HG03520 (cell line): ENCODE results near the gene IER2.

Experiments used
- ATAC-seq: cut with Tn5 transposase; IDR thresholded peaks from one replicate; pipeline ENCODE4 v1.9.1; 2021; ENCODE audit warnings: mild to moderate bottlenecking, moderate library complexity; ENCODE audit not compliant: unreplicated experiment

Gene IER2, protein sequence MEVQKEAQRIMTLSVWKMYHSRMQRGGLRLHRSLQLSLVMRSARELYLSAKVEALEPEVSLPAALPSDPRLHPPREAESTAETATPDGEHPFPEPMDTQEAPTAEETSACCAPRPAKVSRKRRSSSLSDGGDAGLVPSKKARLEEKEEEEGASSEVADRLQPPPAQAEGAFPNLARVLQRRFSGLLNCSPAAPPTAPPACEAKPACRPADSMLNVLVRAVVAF

DNA sequence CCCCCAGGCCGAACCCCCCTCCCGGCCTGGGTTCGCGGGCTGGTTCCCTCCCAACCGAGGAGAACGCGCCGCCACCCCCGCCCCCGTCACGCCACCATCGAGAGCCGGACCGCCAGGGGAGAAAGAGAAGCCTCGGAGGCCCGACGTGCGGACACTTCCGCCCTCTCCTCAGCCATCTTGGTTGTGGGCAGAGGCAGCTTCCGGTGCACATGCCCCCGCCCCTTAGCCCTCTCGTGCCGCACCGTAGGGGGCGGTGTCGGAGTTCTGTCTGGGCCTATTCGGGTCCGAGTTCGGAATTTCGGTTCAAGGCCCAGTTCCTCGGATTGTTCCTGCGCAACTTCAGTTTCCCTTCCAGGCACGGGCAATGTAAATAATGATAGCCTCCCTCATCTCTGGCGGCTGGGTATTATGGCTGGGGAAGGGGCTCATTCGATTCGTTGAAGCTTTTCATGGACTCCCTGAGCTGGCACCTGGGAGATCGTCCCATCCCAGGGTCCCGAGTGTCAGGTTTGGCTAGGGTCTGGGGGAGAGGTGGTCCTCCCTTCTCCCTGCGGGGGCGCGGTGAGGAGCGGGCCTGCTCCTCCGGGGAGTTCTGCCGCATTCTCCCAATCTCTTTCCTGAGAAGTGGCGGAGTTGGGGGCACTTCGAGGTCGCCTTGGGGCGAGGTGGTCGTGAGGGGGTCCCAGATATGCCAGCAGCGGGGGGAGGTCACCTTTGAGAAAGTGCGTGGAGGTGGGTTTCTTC lies at the start of gene IER2, which contains the start of gene STX10:
IER2 (plus strand) TSS at position 225 of the 744 bp plus-strand sequence. CDS start 2,776 bp downstream, outside the sequence.
STX10 (minus strand) TSS at position 189 of the 744 bp plus-strand sequence. CDS start 202 bp downstream, outside the sequence.
- no peak for ATAC-seq

DNA sequence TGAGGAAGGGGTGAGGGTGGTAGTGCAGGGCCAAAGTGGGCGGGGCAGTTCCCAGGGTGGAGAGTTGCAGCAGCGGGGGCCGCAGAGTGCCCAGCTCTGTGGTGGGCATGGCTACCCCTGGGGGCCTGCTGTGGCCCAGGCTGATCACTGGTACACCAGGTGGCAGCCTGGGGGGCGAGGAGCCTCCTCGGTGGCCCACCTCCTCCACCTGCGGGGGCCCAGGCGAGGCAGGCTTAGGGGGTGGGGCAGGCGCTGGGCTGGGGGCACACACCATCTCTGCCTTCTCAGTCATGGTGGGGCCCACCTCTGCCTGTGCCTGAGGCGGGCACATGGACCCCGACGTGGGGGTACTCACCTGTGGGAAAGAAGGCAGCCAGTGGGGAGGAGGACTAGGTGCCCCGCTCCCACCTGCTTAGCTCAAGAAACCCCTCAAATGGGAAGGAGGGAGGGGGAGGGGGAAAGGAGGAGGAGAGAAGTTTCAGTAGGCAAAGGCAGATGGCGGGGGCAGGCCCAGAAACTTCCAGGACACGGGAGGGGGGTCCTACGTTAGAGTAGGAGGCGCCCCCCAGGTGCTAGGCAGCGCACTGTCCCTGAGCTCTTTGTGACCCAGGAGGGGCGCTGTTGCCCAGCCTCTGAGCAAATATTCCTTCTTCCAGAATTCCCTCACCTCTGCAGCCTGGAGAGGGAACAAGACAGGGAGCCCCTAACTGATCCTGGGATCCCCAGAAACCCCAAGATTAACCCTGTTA lies 49.2 kb upstream of the IER2 start:
- no peak for ATAC-seq

DNA sequence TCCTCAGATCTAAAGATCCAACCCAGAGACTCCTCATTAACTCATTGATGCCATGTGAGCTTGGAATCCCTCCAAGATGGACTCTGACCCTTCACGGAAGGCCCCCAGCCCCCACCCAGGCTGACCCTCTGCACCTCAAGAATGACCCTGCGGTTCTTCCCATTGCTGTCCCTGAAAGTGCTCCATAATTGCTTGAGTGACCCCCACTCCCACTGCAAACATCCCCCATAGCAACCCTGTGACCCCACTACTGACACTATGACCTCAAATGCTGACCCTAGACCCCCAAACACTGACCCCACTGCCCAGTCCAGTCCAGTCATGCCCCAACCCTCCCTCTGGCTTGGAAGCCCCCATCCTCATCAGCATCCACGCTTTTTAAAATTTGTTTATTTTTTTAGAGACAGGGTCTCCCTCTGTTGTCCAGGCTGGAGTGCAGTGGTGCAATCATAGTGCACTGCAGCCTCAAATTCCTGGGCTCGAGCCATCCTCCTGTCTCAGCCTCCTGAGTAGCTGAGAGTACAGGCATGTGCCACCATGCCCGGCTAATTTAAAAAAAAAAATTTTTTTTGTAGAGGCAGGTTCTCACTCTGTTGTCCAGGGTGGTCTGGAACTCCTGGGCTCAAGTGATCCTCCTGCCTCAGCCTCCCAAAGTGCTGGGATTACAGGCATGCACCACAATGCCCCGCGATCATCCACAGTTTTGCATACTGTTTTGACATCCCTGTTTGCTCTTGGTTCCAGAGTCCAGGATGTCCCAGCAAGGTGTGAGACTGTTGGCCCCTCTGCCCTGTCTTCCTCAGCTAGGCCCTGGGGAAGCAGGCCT lies 48.4 kb upstream of the IER2 start:
- no peak for ATAC-seq

DNA sequence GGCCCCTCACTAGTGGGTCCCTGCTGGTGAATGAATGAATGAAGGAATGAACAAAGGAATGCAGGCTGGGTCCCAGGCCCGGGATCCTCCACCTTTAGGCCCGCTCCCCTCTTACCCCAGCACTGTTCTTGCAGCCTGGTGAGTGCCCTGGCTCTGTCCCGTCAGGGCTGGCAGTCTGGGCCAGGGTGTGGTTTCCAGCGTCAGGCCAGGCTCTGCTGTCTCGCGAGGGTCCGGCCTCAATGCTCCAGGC lies 47.9 kb upstream of the IER2 start:
- no peak for ATAC-seq

DNA sequence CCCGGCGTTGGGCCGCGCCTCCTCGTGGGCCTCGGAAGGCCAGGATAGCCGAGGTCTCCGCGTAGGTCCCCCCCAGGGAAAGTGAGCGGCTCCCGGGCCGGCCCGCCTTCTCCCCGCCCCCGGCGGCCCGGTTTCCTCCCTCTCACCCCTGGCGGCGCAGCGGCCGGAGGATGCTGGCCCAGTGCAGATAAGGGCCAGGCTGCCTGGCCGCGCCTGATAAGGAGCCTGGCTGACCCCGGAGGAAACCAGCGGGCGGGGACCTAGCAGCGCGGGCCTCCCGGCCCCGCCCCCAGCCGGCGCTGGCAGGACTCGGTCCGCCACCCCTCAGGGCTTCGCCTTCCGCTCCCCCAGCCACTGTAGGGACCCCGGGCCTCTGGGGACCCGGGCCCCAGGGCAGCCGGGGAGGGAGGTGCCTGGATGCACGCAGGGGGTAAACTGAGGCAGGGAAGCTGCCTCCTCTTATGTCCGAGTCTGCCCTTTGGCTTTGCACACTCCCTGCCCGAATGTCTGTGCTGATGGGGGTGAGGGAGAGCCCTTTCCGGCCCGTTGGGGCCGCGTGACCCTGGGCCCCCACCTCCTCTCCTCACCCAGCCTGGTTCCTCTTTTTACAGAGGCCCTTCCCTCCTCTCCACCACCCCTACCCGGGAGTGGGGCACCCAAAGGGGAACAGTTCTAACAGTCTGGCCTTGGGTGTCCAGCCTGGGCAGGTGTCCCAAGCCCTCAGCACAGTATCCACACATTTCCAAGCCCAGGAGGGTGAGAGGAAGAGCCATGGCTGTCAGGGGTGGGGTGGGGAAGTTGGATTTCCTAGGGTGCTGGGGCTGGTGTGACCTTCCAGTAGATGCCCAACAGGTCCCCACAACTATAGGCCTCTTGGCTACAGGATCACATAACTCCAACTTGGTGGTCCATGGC lies 47.3 kb upstream of the IER2 start, which contains the start of gene LYL1:
LYL1 (minus strand) TSS at position 193 of the 915 bp plus-strand sequence. CDS start 1,687 bp downstream, outside the sequence.
- ATAC-seq, result peak; percentile 34

DNA sequence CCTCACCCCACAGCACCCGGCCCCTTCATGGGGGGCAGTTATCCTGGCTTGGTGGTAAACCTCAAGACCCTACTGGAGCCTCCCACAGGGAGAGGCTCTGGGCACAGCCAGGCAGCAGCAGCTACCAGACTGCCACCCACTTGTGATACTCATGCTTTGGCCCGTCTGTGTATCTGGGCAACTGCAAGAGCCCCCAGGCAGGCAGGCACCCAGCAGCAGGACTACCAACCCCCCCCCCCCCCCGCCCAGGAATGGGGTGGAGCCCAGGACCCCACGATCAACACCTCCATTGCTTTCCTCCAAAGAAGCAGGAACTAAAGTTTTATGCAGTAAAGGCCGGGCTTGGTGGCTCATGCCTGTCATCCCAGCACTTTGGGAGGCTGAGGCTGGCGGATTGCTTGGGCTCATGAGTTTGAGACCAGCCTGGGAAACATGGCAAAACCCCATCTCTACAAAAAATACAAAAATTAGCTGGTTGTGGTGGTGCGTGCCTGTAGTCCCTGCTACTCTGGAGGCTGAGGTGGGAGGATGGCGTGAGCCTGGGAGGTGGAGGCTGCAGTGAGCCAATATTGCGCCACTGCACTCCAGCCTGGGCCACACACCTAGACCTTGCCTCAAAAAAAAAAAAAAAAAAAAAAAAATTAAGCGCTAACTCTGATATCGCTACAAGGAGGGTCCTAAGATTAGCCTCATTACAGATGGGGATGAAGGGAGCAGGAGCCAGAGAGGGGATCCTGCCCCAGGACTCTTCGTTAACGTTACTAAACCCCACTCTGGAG lies 46.4 kb upstream of the IER2 start:
- ATAC-seq, result no peak

DNA sequence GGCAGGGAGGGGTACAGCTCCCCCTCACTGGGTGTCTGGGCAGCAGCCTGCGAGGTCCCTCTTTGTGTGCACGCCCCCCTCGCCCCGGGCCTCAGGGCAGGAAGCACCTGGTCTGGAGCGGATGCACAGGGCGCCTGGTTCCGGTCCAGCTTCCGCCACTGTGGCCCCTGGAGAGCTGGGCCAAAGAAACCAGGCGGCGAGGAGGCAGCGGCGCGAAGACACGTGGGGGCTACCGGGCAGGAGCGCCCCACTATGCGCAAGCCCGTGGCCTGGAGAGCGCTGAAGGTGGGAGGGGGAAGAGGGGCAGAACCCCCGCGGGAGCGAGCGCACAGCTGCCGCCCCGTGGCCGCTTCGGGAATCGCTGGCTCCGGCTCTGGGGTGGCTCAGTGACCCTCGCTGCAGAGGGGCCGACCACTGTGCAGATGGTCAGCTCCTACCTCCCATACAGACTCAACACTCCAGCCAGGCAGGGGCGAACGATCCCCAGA lies 45.8 kb upstream of the IER2 start:
- no peak for ATAC-seq

DNA sequence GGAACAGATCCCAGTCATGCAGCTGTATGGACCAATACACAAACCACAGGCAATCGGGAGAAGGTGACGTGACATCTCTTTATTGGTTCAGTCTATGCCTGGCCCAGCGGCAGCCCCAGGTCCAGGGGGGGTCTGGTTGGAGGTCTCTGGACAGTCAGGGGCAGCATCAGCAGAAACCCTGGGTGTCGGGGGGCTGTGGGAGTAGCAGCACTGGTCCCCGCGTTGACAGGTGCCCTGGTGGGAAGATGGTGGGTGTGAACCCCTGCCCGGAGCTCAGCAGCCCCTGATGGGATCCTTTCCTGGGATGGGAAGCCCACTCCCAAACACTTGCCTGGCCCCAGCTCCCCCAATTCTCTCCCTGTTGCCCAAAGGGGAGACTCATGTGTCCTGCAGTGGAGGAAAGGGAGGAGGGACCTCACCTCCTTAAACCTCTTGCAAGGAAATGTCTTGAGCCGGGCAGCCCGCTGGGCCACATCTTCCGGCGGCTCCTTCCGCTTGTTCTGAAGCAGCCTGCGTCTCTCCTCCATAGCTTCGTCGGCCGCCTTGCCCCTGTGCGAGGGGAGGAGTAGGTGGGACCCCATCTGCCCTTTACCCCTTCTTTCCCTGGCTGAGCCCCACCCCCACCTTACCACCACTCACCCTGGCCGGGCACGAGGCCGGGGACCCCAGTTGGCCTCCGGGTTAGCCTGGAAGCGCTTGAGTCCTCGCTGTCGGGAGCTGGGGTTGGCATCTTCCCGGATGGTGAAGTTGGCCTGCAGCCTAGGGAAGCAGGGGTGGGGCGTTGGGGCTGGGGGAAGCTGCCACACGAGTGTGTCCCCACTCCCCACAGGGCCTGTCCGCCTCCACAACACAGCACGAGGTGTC lies 45.1 kb upstream of the IER2 start:
- no peak for ATAC-seq

DNA sequence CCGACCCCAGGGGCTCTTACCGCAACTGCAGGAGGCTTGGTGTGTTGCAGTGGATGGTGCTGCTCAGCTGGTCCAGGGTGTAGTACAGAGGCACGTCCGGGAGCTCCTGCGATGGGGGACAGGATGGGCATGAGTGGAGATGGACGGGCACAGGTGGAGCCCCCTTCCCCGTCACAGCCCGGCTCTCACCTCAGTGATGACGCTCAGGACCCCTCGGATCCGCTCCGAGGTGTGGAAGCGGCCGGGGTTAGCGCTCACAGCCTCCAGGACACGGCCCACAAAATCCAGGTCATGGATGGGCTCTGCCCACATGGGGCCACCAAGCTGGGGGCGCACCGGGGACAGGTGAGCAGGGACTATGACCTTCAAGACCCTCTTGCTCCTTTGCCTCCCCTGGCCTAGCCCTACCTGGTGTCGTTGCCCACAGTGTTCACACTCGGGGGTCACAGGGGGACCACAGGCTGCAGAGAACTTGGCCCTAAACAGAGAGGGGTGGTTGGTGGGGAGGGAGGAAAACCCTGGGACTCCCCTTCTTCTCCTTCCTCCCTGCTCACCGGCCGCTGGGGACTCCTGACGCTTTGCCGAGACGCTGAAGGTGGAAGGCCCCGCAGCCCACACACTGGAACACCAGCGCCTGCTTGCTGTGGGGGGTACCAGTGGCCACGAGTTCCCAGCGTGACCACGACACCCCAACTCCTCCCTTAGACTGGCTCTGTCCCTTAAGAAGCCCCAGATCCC lies 40.7 kb upstream of the IER2 start:
- no peak for ATAC-seq

DNA sequence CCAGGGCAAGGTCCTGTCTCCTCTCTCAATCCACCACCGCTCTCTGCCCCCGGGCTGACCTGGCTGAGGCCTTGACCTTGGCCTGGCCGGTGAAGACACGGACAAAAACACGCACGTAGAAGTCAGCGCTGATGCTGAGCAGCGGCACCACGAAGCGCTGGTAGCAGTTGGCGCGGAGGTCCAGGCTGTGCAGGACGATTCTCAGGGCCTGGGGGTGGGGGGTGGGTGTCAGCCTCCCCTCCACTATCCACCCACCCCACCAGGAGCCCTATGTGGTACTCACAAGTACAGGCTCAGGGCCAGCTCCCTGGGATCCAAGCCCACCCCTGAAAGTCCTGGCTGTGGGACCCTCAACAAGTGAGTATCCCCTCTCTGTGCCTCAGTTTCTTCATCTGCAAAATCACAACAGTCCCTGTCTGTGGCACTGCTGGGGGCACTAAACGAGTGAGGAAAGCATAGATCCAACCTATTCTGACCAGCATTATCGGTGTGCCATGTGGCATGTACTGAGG lies 40.1 kb upstream of the IER2 start:
- ATAC-seq, result no peak

DNA sequence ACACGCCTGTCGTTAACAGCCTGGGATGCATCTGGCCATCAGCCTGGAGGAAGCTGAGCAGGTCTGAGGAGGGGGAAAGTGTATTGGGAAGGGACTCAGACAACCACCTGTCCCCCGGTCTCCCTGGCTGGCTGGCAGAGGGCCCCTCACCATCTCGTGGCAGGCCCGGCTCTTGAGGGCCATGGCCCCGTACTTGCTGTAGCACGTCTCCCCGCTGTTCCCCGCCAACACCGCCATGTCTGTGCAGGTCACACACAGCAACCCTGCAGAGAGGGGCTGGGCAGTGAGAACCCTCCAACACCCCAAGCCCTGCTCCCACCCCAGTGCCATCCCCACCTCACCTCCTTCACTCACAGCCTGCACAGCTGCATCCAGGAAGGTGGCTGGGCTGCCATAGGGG lies 37.7 kb upstream of the IER2 start:
- no peak for ATAC-seq

DNA sequence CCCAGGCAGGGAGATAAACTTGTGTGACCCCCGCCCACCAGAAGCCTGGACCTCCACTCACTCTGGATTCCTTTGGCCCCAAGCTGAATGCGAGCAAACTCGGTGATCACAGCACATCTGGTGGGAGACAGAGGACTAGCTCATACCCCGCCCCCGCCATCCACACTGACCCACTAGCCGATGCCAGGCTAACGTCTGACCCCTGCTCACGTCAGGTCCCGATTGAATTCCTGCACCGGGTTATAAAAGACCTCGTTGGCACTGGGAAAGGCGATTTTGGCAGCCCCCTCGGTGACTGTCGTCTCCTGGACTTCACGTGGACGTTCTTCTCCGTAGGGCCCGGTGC lies 34.3 kb upstream of the IER2 start:
- ATAC-seq, result no peak

DNA sequence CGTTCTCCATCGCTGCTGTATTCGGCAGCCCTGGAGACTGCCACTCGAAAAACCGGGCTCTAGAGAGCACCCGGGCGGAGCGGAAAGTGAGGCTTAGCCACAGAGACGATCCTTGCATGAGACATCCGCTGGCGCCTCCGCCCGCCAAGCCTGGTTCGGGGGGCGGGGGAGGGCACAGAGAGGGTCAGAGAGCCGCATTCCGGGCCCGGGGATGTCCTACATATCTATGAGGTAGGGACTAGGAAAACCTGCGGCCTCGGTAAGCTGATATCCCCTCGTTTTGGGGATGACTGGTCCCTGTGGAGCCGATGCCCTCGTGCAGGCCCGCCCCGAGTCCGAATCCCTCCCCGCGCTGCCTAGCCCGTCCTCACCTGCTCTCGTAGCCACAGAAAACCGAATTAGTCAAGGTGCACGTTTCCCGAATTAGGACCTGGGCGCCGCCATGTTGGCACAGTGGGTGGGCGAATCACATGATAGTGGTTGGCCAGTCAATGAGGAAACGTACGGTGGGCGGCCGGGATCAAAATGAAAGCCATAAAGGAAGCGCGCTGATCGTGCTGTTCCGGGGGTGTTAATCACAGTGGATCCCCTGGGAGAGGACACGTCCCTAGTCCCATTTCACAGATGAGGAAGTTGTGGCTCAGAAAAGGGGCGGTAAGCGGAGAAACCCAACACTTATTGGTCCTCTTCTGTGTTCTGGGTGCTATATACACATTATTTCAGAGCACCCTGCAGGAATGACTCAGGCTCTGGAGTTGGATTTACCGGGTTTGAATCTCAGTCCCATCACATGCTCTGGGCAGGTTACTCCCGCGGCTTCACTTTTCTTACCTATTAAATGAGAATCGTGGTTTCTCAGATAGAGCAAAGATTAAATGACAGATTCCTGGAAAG lies 33.7 kb upstream of the IER2 start, which contains the start of gene TRMT1:
TRMT1 (minus strand) TSS at position 459 of the 894 bp plus-strand sequence; CDS start at position 118, 341 bp downstream.
- ATAC-seq, result peak; percentile 36

DNA sequence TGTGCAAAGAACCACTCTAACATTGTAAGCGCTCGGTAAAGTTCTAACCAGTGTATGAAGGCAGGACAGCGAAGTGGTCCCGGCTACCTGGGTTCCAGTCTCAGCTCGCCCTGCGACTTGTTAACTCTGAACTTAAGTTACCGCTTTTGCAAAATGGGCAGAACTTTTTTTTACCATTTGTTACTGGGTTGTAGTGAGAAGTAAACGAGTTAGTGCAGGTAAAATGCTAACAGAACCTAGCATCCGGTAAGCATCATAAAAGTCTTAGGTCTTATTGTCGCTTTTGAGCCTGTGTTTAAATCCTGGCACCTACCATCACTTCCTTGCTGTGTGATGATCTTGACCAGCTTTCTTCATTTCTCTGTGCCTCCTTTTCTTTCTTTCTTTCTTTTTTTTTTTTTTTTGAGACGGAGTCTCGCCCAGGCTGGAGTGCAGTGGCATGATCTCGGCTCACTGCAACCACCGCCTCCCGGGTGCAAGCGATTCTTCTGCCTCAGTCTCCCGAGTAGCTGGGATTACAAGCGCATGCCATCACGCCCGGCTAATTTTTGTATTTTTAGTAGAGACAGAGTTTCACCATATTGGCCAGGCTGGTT lies 32.9 kb upstream of the IER2 start:
- ATAC-seq, result no peak

DNA sequence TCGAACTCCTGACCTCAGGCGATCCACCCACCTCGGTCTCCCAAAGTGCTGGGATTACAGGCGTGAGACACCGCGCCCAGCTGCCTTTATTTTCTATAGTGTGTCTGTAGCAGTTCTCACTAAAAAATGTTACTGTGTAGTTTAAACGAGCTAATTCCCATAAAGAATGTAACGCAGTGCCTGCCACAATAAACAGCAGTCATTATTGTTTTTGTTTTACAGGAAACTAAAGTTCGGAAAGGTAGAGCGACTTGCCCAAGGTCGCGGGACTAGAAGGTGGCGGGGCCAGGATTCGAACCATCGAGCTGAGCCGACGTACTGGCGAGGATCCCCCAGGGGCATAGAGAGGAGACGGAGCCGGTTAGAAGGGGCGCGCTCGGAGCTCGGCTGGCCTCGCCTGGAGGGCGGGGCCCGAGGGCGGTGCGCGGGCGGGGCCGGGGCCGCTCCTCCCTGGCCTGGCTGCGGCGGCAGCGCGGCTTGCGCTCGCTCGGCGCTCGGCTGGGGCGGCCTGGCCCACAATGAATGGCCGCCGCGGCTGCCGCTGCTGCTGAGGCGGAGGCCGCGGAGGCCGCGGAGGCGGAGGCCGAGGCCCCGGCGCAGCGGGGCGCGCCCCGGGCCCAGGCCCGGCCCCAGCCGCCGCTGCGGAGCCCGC lies 32.3 kb upstream of the IER2 start, which contains the start of gene NACC1:
NACC1 (plus strand) TSS at position 493 of the 652 bp plus-strand sequence. CDS start 16,944 bp downstream, outside the sequence.
- peak; percentile 53 for ATAC-seq
